GM12872 (cell line): ENCODE data around the gene GPR146.

Source experiments
- TF ChIP-seq, protein P1 (sequence below): IDR thresholded peaks from 3 replicates; pipeline ENCODE4 v1.5.1; 2011; ENCODE audit warnings: low read depth, mild to moderate bottlenecking, low read length, moderate library complexity; ENCODE audit not compliant: insufficient read depth

Gene GPR146

DNA sequence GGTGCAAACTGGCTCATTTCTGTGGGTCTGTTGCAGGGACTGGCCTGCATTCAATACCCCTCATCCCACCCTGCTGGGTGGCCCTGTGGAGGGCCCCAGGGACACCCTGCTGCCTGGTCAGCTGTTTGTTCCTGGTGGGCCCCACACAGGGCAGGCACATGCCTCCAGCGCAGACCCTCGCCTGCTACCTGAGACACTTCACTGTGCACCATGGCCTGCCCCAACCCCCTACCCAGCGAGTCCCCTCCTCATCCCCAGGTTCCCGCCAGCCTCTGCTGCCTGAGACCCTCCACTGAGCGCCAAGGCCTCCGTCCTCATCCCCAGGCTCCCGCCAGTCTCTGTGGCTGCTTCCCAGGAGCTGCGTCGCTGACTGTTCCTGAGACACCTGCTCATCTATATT lies 16.8 kb downstream of the GPR146 start:
- TF ChIP-seq, protein P1, sequence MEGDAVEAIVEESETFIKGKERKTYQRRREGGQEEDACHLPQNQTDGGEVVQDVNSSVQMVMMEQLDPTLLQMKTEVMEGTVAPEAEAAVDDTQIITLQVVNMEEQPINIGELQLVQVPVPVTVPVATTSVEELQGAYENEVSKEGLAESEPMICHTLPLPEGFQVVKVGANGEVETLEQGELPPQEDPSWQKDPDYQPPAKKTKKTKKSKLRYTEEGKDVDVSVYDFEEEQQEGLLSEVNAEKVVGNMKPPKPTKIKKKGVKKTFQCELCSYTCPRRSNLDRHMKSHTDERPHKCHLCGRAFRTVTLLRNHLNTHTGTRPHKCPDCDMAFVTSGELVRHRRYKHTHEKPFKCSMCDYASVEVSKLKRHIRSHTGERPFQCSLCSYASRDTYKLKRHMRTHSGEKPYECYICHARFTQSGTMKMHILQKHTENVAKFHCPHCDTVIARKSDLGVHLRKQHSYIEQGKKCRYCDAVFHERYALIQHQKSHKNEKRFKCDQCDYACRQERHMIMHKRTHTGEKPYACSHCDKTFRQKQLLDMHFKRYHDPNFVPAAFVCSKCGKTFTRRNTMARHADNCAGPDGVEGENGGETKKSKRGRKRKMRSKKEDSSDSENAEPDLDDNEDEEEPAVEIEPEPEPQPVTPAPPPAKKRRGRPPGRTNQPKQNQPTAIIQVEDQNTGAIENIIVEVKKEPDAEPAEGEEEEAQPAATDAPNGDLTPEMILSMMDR, result no peak

DNA sequence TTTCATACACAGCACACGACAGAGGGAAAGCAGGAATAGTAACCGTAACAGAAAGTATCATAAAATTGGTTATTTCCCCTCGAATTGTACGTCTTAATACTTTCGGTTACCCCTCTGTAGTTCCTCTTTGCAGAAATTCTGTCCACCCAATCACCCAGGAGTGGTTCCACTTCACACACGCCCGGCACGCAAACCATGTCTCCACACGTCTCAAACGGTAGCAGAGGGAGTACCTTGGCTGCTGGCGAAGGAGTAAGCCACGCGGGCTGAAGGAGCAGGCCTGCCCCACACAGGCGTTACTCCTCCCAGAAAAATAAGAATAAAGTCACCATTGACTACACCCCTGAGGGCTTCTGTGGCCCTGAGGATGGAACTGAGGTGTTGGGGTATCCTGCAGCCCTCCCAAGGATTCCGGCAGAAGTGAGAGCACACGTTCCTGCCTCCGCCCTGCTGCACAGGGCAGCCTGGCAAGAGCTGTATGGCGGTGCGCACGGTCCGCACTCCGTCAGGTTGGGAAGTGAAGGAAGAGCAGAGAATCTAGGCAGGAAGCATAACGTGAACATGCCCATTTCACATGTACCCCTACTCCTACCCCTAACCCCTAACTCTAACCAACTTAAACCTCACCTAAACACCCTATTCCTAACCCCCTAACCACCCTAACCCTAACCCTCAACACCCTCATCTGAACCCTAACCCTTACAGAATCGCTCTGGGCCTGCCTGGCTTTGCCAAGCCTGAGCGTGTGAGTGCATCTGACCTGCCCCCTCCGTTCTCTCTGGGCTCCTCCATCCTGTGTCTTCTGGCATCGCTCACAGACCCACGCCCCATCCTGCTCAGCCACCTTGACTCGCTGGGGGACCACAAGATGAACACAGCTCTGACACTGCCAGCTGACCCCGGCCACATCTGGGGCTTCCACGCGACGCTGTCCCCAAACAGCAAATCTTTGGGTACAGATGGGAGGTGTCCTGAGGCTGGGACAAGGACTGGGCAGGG lies 18.2 kb downstream of the GPR146 start:
- TF ChIP-seq, protein P1, result no peak

DNA sequence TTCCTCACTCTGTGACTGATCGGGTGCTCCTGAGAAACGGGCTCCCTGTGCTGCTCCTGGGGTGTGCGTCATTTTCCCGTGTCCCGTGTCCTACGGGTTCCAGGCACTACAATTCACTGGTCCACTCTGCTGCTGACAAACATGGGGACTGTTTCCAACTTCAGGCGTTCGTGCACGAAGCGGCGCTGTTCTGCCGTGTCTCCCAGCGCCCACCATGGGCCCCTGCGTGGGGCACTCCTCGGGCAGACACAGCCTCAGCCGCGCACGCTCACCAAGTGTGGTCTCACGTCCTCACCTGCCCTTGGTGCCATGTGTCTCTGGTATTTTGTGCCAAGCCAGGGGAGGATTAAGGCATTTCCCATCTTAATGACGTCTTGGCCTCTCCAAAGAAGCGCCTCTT lies 19.0 kb downstream of the GPR146 start:
- TF ChIP-seq, protein P1, result no peak

DNA sequence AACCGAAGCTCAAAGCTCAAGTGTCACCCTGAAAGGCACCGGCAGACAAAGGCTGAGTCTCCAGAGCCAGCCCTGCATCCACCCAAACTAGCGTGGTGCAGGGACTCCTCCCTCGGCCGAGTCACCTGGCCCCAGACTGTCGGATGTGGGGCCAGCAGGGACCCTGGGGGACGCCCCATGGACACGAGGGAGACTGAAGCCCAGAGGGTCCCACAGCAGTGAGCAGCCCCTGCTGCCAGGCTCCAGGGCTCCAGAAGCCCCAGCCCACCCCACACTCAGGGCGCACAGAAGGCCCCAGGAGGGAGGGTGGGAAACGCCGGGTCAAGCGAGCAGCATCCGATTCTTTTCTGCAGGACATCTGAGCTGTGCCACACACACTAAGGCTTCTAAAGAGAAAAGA lies 20.2 kb downstream of the GPR146 start:
- TF ChIP-seq, protein P1, result no peak

DNA sequence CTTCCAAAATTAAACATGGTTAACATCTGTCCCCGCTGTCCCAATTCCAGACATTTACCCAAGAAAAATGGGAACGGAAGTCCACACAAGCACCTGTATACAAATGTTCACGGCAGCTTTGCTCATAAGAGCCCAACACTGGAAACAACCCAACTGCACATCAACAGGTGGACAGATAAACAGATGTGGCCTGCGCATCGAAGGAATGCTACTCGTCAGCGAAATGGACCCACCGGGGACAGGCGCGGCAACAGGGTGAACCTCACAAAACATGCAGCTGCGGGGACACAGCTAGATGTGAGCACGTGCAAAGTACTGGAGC lies 20.9 kb downstream of the GPR146 start:
- TF ChIP-seq, protein P1, result no peak

DNA sequence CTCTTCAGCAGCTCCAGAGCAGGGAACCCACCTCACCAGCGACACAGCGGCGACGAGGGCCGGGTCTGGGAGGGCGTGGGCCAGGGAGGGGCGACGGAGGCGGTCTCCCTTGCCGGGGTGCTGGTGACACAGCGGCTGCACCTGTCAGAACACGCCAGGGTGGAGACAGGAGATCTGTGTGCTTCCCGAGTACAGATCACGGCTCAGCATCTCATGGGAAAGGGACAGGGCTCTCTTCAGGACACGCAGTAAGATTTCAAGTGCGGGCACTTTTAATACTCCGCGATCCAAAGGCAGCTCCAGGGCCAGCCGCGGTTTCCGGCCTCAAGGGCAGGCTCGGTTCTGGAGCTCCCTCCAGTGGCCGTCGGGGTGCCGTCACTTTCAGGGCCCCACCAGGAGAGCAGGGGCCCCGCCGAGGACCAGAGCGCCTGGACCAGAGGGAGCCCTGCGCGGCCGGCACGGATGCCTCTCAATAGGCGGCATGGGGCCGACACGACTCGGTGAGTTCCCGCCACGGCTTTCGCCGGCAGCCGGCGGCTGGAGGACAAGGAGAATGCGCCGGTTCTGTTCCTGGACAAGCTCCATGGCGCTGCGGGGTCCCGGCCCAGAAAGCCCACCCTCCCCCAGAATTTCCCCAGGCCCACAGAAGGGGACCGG lies 21.4 kb downstream of the GPR146 start:
- TF ChIP-seq, protein P1, result peak; percentile 88

DNA sequence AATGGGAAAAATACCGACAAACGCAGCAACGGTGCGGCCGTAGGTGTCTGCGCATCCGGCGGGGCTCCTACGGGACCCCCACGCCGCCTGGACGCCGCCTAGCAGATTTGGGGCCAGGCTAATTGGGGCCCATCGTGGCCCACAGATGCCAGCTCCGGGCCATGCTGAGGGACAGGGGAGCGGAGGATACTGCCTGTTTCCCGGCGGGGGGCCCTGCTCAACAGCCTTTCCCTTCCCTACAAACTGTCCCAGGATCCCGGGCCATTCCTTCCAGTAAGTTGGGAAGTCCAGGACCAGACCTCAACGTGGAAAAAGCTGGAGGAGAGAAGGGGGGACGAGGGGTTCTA lies 21.9 kb downstream of the GPR146 start:
- TF ChIP-seq, protein P1, result no peak
